Skin epidermis (tissue), 12 donors: ENCODE measurements around the gene TMEM91.

Experiments
- H3K27ac ChIP-seq, 21 experiments: fragments of 200-600 bp; sonication (generic) in 11 of 21; one replicate each; pipeline ENCODE4 v1.5.0; 2020; ENCODE audit warnings: mild to moderate bottlenecking in 3 of 21, inconsistent platforms in 2 of 21, moderate library complexity in 2 of 21
- H3K4me3 ChIP-seq, 7 experiments: fragments of 200-600 bp; sonication (generic) in 2 of 7; one replicate each; pipeline ENCODE4 v1.5.0; 2020; ENCODE audit warnings: inconsistent platforms in 2 of 7, mild to moderate bottlenecking in 2 of 7, moderate library complexity in 1 of 7

The TMEM91 gene

GRCh38 chr19:41424335-41425173 lies 48.2 kb downstream of the TMEM91 start:
- peak overlapping the region in 2 of 21 experiments; percentile 24 to 42 for H3K27ac ChIP-seq

GRCh38 chr19:41425174-41426115 lies 49.1 kb downstream of the TMEM91 start:
- H3K4me3 ChIP-seq, result peak overlapping the region in 2 of 7 experiments; percentile 43 to 45
- H3K27ac ChIP-seq, result peak overlapping the region in 4 of 21 experiments; percentile 10 to 81 (median 33)

More at GRCh38 chr19:41424335-41425173, 48.2 kb downstream of the TMEM91 start:
- no peak overlapping the region for H3K4me3 ChIP-seq

GRCh38 chr19:41426116-41426841 lies 49.9 kb downstream of the TMEM91 start:
- Histone ChIP-seq H3K4me3 (peak overlapping the region; percentile 26 to 59 (median 40)), H3K27ac (peak overlapping the region in 20 of 21 experiments; percentile 52 to 93 (median 81))

- Histone ChIP-seq H3K4me3 (peak within 1 kb of the TSS; percentile 26 to 59 (median 40)), H3K27ac (peak within 1 kb of the TSS in 20 of 21 experiments; percentile 52 to 93 (median 81))
These were observed 50.8 kb downstream of the TMEM91 start, which contains the start of gene B3GNT8 for GRCh38 chr19:41426952-41427646. TSS of gene B3GNT8 (minus strand) at chr19:41427374. CDS start at chr19:41426778, 596 bp downstream.

- H3K27ac ChIP-seq, result peak overlapping the region in 20 of 21 experiments; percentile 52 to 93 (median 81)
- peak overlapping the region; percentile 26 to 59 (median 40) for H3K4me3 ChIP-seq
These were observed 51.5 kb downstream of the TMEM91 start for GRCh38 chr19:41427647-41428480.

- Histone ChIP-seq H3K27ac (peak overlapping the region in 20 of 21 experiments; percentile 52 to 93 (median 81)), H3K4me3 (peak overlapping the region in 5 of 7 experiments; percentile 26 to 45 (median 40))
These were observed 52.1 kb downstream of the TMEM91 start for GRCh38 chr19:41428481-41428859.

- no peak overlapping the region for H3K27ac ChIP-seq
- H3K4me3 ChIP-seq, result no peak overlapping the region
These were observed 54.6 kb downstream of the TMEM91 start for GRCh38 chr19:41430922-41431321.

- peak overlapping the region in 1 of 21 experiments; percentile 14 for H3K27ac ChIP-seq
- no peak overlapping the region for H3K4me3 ChIP-seq
These were observed 55.4 kb downstream of the TMEM91 start for GRCh38 chr19:41431426-41432386.

- H3K27ac ChIP-seq, result no peak overlapping the region
- H3K4me3 ChIP-seq, result no peak overlapping the region
These were observed 56.8 kb downstream of the TMEM91 start for GRCh38 chr19:41433171-41433570.
